ENCODE measurements around the gene HINT2. TPM values are rescaled to one million over a fixed set of nuclear protein-coding genes. Genes with fewer than 3 reads are reported as not detected.

HINT2 gene
- total and polyA plus RNA-seq, 2 donors (not counting 1 experiment from before 2014, with no cell fraction given), result 31.9 to 33.6 TPM

DNA sequence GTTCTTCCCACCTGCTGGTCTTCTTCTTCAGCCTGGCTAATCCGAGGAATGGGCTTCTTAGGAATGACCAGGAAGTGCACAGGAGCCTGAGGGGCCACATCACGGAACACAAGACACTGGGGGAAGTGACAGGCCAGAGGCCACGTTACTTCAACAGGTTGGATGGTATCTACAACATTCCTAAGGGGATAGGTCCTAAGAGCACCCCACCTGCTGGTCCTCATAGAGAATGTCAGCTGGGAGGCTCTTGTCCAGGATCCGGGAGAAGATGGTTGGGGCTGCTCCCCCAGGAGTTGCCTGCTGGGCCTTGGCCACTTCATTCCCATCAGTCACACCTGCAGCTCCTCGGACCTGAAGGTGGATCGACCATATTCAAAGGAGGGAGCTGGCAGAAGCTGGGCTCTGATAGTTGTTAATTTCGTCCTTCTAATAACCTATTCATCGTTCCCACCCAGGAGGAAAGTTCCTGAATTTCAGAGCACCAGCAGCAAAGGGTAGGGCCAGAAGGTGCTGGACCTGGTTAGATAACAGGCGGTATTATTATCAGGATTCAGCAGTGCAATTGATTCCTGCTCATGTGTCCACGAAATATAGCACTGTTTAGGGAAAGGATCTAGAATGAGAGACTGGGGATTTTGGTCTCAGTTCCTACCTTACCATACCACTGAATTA is 1.3 kb downstream of the HINT2 start:
- Histone ChIP-seq H3K4me2 (replicated peaks; ENCODE audit: low read depth, low read length, poor library complexity, severe bottlenecking) (peak overlapping the region; percentile 88), H4K20me1 (ENCODE audit: control insufficient read depth, insufficient read depth, low read length, poor library complexity, severe bottlenecking) (no peaks in the 10 kb centered on the region), H3K36me3 (replicated peaks in 1 of 2; ENCODE audit: control extremely low read depth in 1 of 2, control insufficient read depth in 1 of 2, extremely low read depth in 1 of 2, insufficient read depth in 2 of 2, low read length in 1 of 2) (peaks cover 0 to 7% of the 10 kb centered on the region in 2 experiments), H3K9ac (ENCODE audit: low read length) (no peak overlapping the region), H3K27me3 (replicated peaks in 1 of 4; ENCODE audit: control extremely low read depth in 1 of 4, control insufficient read depth in 3 of 4, insufficient read depth in 4 of 4, low read length in 3 of 4) (no peaks in the 10 kb centered on the region), H3K79me2 (ENCODE audit: control insufficient read depth, insufficient read depth, low read length) (no peaks in the 10 kb centered on the region), H3K4me1 (ENCODE audit: control insufficient read depth in 2 of 2, insufficient read depth in 2 of 2, low read length in 2 of 2) (peaks cover 26 to 33% of the 10 kb centered on the region in 2 donors), H3K27ac (ENCODE audit: low read length in 2 of 2) (no peak overlapping the region), H3K4me3 (ENCODE audit: control extremely low read depth in 1 of 5, extremely low read depth in 1 of 5, insufficient read depth in 1 of 5, low read depth in 2 of 5, low read length in 4 of 5) (no peak overlapping the region), H2AFZ (ENCODE audit: insufficient read depth, low read depth, low read length, poor library complexity, severe bottlenecking) (no peak overlapping the region), H3K9me3 (ENCODE audit: control extremely low read depth in 1 of 3, control insufficient read depth in 2 of 3, insufficient read depth in 1 of 3, low read length in 2 of 3) (no peaks in the 10 kb centered on the region)
- no peak for DNase-seq
- H3K4me3 Mint-ChIP-seq, result peak overlapping the region; percentile 97
- TF ChIP-seq EZH2 (IDR thresholded peaks at IDR 0.05; ENCODE audit: borderline replicate concordance, insufficient read depth, low read depth, low read length, poor library complexity, severe bottlenecking), result no peak
- TF ChIP-seq, protein P1, sequence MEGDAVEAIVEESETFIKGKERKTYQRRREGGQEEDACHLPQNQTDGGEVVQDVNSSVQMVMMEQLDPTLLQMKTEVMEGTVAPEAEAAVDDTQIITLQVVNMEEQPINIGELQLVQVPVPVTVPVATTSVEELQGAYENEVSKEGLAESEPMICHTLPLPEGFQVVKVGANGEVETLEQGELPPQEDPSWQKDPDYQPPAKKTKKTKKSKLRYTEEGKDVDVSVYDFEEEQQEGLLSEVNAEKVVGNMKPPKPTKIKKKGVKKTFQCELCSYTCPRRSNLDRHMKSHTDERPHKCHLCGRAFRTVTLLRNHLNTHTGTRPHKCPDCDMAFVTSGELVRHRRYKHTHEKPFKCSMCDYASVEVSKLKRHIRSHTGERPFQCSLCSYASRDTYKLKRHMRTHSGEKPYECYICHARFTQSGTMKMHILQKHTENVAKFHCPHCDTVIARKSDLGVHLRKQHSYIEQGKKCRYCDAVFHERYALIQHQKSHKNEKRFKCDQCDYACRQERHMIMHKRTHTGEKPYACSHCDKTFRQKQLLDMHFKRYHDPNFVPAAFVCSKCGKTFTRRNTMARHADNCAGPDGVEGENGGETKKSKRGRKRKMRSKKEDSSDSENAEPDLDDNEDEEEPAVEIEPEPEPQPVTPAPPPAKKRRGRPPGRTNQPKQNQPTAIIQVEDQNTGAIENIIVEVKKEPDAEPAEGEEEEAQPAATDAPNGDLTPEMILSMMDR (IDR thresholded peaks at IDR 0.05), result no peak
- H3K27me3 Mint-ChIP-seq, result no peaks in the 10 kb centered on the region
- WGBS (ENCODE audit: insufficient coverage), result 92% methylated on average over 4 of the region's 10 CpGs
- no peaks in the 10 kb centered on the region for H3K9me3 Mint-ChIP-seq (ENCODE audit: insufficient read depth)
- H3K27ac Mint-ChIP-seq, result peak overlapping the region; percentile 37
- ATAC-seq (ENCODE audit: low read depth), result no peak
- CTCF ChIA-PET, result interaction anchor here (0.8 to 4.6 kb wide), 16 partner anchors 8 to 210 kb away, joined by 3 to 58 read pairs (median 5); partner anchors contain the start of genes CCDC107, CREB3, FAM221B and RMRP
- intact Hi-C loops (cut with micrococcal nuclease), result loop anchor here (5.0 kb wide), 1 partner anchor 1146 kb away; a partner anchor contains a TSS
- H3K4me1 Mint-ChIP-seq, result peaks cover 30% of the 10 kb centered on the region
- POLR2A ChIA-PET, result interaction anchor here (1.0 to 1.6 kb wide), 2 partner anchors 81 to 208 kb away, joined by 3 read pairs; partner anchors contain the start of genes CREB3 and TLN1

Measured in B cell (primary cell).